CD14-positive monocyte (primary cell): ENCODE data around the gene NR2C2. TPM values are rescaled to one million over a fixed set of nuclear protein-coding genes. Genes with fewer than 3 reads are reported as not detected.

Experiments used
- DNase-seq, 3 donors: peaks; one replicate each; pipeline ENCODE4 v3.0.0-alpha.2; 2011 to 2022
- H2AFZ ChIP-seq: 2 replicates; pipeline ENCODE4 v1.6.0; 2012; ENCODE audit warnings: mild to moderate bottlenecking, low read depth, low read length, inconsistent platforms; ENCODE audit not compliant: insufficient read depth, poor library complexity, severe bottlenecking
- H3K27ac ChIP-seq, 2 donors: 1 replicate in 1 of 2; 2 replicates in 1 of 2; pipeline ENCODE4 v1.5.1; 2012 to 2013; ENCODE audit warnings: low read length in 2 of 2, control low read depth in 1 of 2, inconsistent platforms in 1 of 2, low read depth in 1 of 2, mild to moderate bottlenecking in 1 of 2
- H3K27me3 ChIP-seq, 2 donors: one replicate each; pipeline versions ENCODE4 v1.6.0 to v1.6.1; 2011 to 2013; ENCODE audit warnings: low read length in 2 of 2; ENCODE audit not compliant: control insufficient read depth in 2 of 2, insufficient read depth in 2 of 2
- H3K36me3 ChIP-seq, 2 donors: replicated peaks in 1 of 2; 1 replicate in 1 of 2; 2 replicates in 1 of 2; pipeline versions ENCODE4 v1.5.1 to v1.6.1; 2012 to 2013; ENCODE audit warnings: low read length in 2 of 2, control low read depth in 1 of 2, inconsistent platforms in 1 of 2, mild to moderate bottlenecking in 1 of 2; ENCODE audit not compliant: insufficient read depth in 2 of 2, control insufficient read depth in 1 of 2
- H3K4me1 ChIP-seq, 2 donors: 1 replicate in 1 of 2; 2 replicates in 1 of 2; pipeline versions ENCODE4 v1.5.1 to v1.6.1; 2012 to 2013; ENCODE audit warnings: low read length in 2 of 2, control low read depth in 1 of 2, inconsistent platforms in 1 of 2, mild to moderate bottlenecking in 1 of 2, moderate library complexity in 1 of 2; ENCODE audit not compliant: insufficient read depth in 2 of 2, control insufficient read depth in 1 of 2
- H3K4me2 ChIP-seq: replicated peaks from 2 replicates; pipeline ENCODE3; 2012; ENCODE audit warnings: low read length, moderate library complexity, mild to moderate bottlenecking; ENCODE audit not compliant: poor library complexity, severe bottlenecking; ENCODE audit errors: extremely low read depth
- H3K4me3 ChIP-seq, 3 experiments: fragments of 200-600 bp in 1 of 3; sonication (generic) in 1 of 3; replicated peaks in 1 of 3; 1 replicate in 2 of 3; 2 replicates in 1 of 3; pipeline ENCODE4 v1.5.1; 2011 to 2013; ENCODE audit warnings: low read length in 3 of 3, mild to moderate bottlenecking in 3 of 3, control low read depth in 2 of 3, low read depth in 2 of 3, inconsistent platforms in 1 of 3, moderate library complexity in 1 of 3
- H3K79me2 ChIP-seq: 2 replicates; pipeline ENCODE4 v1.6.0; 2012; ENCODE audit warnings: mild to moderate bottlenecking, control low read depth, inconsistent platforms, low read length, moderate library complexity; ENCODE audit not compliant: insufficient read depth
- H3K9ac ChIP-seq: 2 replicates; pipeline ENCODE4 v1.6.0; 2017; ENCODE audit warnings: low read length, mild to moderate bottlenecking; ENCODE audit not compliant: insufficient read depth, poor library complexity, severe bottlenecking
- H3K9me3 ChIP-seq, 2 donors: replicated peaks in 1 of 2; 1 replicate in 1 of 2; 2 replicates in 1 of 2; pipeline versions ENCODE4 v1.5.1 to v1.6.1; 2012 to 2013; ENCODE audit warnings: low read length in 2 of 2, control low read depth in 1 of 2; ENCODE audit not compliant: control insufficient read depth in 1 of 2, insufficient read depth in 1 of 2
- H4K20me1 ChIP-seq: 2 replicates; pipeline ENCODE4 v1.6.0; 2012; ENCODE audit warnings: mild to moderate bottlenecking, low read length, control low read depth, moderate library complexity; ENCODE audit not compliant: insufficient read depth
- H3K27ac Mint-ChIP-seq, 7 donors: one replicate each; pipeline ENCODE4 v1.8.0; 2020; ENCODE audit warnings: mild to moderate bottlenecking in 7 of 7, mixed read lengths in 7 of 7, moderate library complexity in 6 of 7, inconsistent platforms in 2 of 7
- H3K27me3 Mint-ChIP-seq, 3 donors: one replicate each; pipeline ENCODE4 v1.8.0; 2021 to 2022; ENCODE audit warnings: low read depth in 3 of 3, mild to moderate bottlenecking in 3 of 3, mixed read lengths in 3 of 3, moderate library complexity in 3 of 3, inconsistent platforms in 1 of 3
- H3K36me3 Mint-ChIP-seq, 2 donors: one replicate each; pipeline ENCODE4 v1.8.0; 2020; ENCODE audit warnings: mixed read lengths in 2 of 2, inconsistent platforms in 1 of 2, mild to moderate bottlenecking in 1 of 2
- H3K4me1 Mint-ChIP-seq: one replicate; pipeline ENCODE4 v1.8.0; 2020; ENCODE audit warnings: mild to moderate bottlenecking, mixed read lengths
- H3K4me3 Mint-ChIP-seq, 2 donors: one replicate each; pipeline ENCODE4 v1.8.0; 2020; ENCODE audit warnings: mild to moderate bottlenecking in 2 of 2, mixed read lengths in 2 of 2, moderate library complexity in 1 of 2
- H3K9me3 Mint-ChIP-seq, 7 donors: one replicate each; pipeline ENCODE4 v1.8.0; 2020 to 2022; ENCODE audit warnings: mixed read lengths in 7 of 7, mild to moderate bottlenecking in 6 of 7, moderate library complexity in 6 of 7, inconsistent platforms in 2 of 7
- WGBS: methylation state at CpG from one replicate; pipeline ENCODE4 v1.1.5; 2013; ENCODE audit warnings: missing lambda C conversion rate; ENCODE audit not compliant: insufficient coverage; 5-methylcytosine and 5-hydroxymethylcytosine counted together
- intact Hi-C, 2 donors: fragments of 100-400 bp; cut with micrococcal nuclease; formaldehyde crosslinking; loops; one replicate each; pipeline versions ENCODE4 v1.15.0 to v1.15.1; 2023
- polyA plus RNA-seq, 3 donors: library from polyadenylated mRNA; depleted of rRNA in 1 of 3; unstranded in 2 of 3; stranded (reverse) in 1 of 3; fragments of 300-500 nt in 2 of 3; fragments of >200 nt in 1 of 3; fragmentation: Illumina TruSeq in 2 of 3; gene quantifications; 1 replicate in 2 of 3; 2 replicates in 1 of 3; pipeline ENCODE4 v1.2.3, GENCODE V29; 2012 to 2021
- TF ChIP-seq, protein P1 (sequence below): fragments of 200-600 bp; IDR thresholded peaks from one replicate; pipeline ENCODE4 v1.8.0; 2022; ENCODE audit warnings: antibody characterized with exemption, mild to moderate bottlenecking

The NR2C2 gene
- polyA plus RNA-seq, 3 donors = 3.4 to 24.9 (median 3.8) TPM

- DNase-seq = no peak
- no CpG with 5 or more reads among the region's 8 CpGs for WGBS
- TF ChIP-seq, protein P1, sequence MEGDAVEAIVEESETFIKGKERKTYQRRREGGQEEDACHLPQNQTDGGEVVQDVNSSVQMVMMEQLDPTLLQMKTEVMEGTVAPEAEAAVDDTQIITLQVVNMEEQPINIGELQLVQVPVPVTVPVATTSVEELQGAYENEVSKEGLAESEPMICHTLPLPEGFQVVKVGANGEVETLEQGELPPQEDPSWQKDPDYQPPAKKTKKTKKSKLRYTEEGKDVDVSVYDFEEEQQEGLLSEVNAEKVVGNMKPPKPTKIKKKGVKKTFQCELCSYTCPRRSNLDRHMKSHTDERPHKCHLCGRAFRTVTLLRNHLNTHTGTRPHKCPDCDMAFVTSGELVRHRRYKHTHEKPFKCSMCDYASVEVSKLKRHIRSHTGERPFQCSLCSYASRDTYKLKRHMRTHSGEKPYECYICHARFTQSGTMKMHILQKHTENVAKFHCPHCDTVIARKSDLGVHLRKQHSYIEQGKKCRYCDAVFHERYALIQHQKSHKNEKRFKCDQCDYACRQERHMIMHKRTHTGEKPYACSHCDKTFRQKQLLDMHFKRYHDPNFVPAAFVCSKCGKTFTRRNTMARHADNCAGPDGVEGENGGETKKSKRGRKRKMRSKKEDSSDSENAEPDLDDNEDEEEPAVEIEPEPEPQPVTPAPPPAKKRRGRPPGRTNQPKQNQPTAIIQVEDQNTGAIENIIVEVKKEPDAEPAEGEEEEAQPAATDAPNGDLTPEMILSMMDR = no peak
- H3K9me3 Mint-ChIP-seq = peaks cover 0 to 2% (median 0%) of the 10 kb centered on the region in 7 donors
- Histone ChIP-seq H3K27me3 (no peaks in the 10 kb centered on the region), H3K27ac (no peak overlapping the region), H2AFZ (no peak overlapping the region), H3K9me3 (no peaks in the 10 kb centered on the region), H3K4me1 (no peaks in the 10 kb centered on the region), H4K20me1 (peaks cover 35% of the 10 kb centered on the region), H3K9ac (no peak overlapping the region), H3K36me3 (peaks cover 58 to 80% of the 10 kb centered on the region in 2 donors), H3K4me3 (no peak overlapping the region), H3K79me2 (peaks cover 32% of the 10 kb centered on the region), H3K4me2 (no peak overlapping the region)
- H3K4me1 Mint-ChIP-seq = peaks cover 2% of the 10 kb centered on the region
- intact Hi-C loops = no loop called here
- H3K27ac Mint-ChIP-seq = no peak overlapping the region
- H3K36me3 Mint-ChIP-seq = peaks cover 61 to 84% of the 10 kb centered on the region in 2 donors
- H3K4me3 Mint-ChIP-seq = no peak overlapping the region
- peaks cover 0 to 2% (median 0%) of the 10 kb centered on the region in 3 donors for H3K27me3 Mint-ChIP-seq
These were observed 107.7 kb downstream of the NR2C2 start for GRCh38 chr3:15055019-15055557.

DNA sequence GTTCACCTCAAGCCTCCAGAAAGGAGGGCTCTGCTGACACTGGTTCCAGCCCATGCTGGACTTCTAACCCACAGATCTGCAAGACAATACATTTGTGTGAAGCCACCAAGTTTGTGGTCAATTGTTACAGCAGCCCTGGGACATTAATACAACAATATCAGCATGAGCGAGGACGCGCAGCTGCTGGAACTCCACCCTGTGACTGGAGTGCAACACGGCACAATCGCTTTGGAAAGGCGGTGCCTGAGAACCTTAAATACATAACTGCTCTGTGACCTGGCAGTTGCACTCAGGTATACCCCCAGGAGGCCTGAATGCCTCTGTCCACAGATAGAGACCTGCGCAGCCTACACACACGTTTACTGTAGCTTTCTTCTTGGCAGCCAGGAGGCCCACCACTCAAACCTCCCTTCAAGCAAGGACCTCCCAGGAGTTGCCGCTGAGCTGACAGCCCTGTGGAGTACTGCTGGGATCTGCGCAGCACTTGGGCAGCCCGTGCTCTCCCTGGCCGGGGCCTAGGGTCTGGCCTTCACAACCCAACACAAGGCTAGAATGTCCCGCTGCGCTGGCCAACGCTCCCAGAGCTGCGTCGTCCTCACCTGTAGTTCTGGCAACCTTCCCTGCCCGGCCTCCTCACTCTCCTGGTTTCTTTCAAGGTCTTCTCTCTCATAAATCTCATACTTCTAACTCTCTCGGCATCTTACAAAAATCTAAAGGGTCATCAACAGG, 109.5 kb downstream of the NR2C2 start:
- DNase-seq = no peak
- Mint-ChIP-seq H3K27me3 (peaks cover 0 to 2% (median 0%) of the 10 kb centered on the region in 3 donors), H3K9me3 (peaks cover 0 to 2% (median 0%) of the 10 kb centered on the region in 7 donors), H3K4me1 (no peaks in the 10 kb centered on the region), H3K36me3 (peaks cover 52 to 79% of the 10 kb centered on the region in 2 donors), H3K27ac (no peak overlapping the region), H3K4me3 (no peak overlapping the region)
- Histone ChIP-seq H3K9me3 (no peaks in the 10 kb centered on the region), H3K27me3 (no peaks in the 10 kb centered on the region), H2AFZ (no peak overlapping the region), H3K4me3 (no peak overlapping the region), H3K79me2 (peaks cover 36% of the 10 kb centered on the region), H3K27ac (no peak overlapping the region), H3K4me2 (no peak overlapping the region), H3K4me1 (no peaks in the 10 kb centered on the region), H3K9ac (no peak overlapping the region), H3K36me3 (peaks cover 45 to 63% of the 10 kb centered on the region in 2 donors), H4K20me1 (peaks cover 22% of the 10 kb centered on the region)
- intact Hi-C loops = no loop called here
- over 99% methylated on average over 19 of the region's 19 CpGs for WGBS
- TF ChIP-seq, protein P1 = no peak
